ENCODE results near the gene TAF4B. TPM values are rescaled to one million over a fixed set of nuclear protein-coding genes. Genes with fewer than 3 reads are reported as not detected.

The TAF4B gene
- total RNA-seq, 1 donor from 2014 or later = 1.4 TPM

DNA sequence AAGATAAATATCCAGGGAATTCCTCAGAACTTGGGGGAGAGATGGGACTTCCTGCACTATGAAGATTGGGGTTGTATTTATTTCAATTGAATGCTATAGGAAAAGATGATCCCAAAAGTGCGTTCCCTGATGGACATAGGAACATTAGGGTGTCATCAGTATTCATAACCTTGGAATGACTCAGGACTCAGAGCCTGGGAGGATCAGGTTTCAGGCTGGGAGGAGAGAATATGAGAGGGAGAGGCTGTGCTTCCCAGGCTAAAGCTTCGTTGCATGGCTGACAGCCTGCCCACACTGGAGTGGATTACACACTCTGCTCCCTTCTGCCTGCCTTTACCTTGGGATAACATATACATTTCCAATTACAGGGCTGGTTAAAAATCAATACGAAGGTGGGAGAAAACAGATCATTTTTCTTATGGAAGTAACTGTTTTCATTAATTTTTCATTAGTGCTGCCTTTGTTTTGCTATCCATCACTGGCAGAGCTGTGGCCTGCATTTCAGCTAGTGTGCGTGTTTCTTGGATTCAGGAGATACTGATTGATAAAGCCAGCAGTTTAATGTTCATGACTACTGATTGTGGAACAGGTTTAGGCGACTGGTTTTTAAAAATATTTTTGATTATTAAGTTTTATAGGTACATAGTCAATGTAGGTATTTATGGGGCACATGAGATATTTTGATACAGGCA, 203.4 kb downstream of the TAF4B start:
- DNase-seq = peak; percentile 44
- Mint-ChIP-seq H3K4me3 (ENCODE audit: unreplicated experiment) (no peak overlapping the region), H3K27me3 (ENCODE audit: unreplicated experiment) (no peaks in the 10 kb centered on the region), H3K27ac (ENCODE audit: unreplicated experiment) (peak overlapping the region; percentile 82), H3K4me1 (ENCODE audit: low read depth, unreplicated experiment) (peaks cover 6% of the 10 kb centered on the region), H3K36me3 (ENCODE audit: unreplicated experiment) (no peaks in the 10 kb centered on the region), H3K9me3 (ENCODE audit: unreplicated experiment) (peaks cover 7% of the 10 kb centered on the region)
- TF ChIP-seq, protein P1, sequence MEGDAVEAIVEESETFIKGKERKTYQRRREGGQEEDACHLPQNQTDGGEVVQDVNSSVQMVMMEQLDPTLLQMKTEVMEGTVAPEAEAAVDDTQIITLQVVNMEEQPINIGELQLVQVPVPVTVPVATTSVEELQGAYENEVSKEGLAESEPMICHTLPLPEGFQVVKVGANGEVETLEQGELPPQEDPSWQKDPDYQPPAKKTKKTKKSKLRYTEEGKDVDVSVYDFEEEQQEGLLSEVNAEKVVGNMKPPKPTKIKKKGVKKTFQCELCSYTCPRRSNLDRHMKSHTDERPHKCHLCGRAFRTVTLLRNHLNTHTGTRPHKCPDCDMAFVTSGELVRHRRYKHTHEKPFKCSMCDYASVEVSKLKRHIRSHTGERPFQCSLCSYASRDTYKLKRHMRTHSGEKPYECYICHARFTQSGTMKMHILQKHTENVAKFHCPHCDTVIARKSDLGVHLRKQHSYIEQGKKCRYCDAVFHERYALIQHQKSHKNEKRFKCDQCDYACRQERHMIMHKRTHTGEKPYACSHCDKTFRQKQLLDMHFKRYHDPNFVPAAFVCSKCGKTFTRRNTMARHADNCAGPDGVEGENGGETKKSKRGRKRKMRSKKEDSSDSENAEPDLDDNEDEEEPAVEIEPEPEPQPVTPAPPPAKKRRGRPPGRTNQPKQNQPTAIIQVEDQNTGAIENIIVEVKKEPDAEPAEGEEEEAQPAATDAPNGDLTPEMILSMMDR (IDR thresholded peaks at IDR 0.05; ENCODE audit: partially characterized antibody, unreplicated experiment) = no peak

DNA sequence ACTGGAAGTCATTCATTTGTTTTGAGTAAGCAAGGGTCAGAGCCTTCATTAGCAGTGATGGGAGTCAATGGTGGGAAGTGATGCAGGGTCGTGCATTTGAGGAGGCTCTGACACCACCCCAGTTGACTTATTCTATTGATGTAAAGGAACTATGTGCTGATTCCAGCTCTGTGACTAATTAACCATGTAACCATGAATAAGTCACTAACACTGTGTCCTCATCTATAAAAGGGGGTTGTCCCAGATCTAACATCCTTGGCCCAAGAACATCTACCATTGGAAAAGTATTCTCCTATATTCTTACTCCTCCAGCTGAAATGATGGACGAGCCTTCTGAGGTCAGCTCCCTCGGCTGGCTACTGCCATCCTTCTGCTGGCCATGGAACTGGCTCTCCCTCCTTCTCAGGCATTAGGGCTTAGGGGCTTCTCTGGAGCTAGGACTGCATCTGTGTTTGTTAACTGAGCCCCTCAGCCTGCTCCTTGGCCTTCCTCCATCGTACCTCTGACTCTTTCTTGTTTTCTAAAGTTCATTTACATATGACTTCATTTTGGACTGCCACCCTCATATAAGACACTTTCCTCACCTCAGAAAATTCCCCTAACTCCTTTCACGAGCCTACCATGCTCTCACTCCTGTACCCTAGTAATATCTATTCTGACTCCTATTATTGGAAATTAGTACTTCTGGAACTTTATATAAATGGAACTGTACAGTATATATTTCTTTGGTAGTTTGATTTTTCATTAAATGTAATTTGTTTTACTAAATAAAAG, 206.6 kb downstream of the TAF4B start:
- no peaks in the 10 kb centered on the region for H3K36me3 Mint-ChIP-seq (ENCODE audit: unreplicated experiment)
- no peak overlapping the region for H3K27ac Mint-ChIP-seq (ENCODE audit: unreplicated experiment)
- no peak for DNase-seq
- peaks cover 6% of the 10 kb centered on the region for H3K4me1 Mint-ChIP-seq (ENCODE audit: low read depth, unreplicated experiment)
- H3K4me3 Mint-ChIP-seq (ENCODE audit: unreplicated experiment) = no peak overlapping the region
- peaks cover 7% of the 10 kb centered on the region for H3K9me3 Mint-ChIP-seq (ENCODE audit: unreplicated experiment)
- TF ChIP-seq, protein P1 (IDR thresholded peaks at IDR 0.05; ENCODE audit: partially characterized antibody, unreplicated experiment) = no peak
- H3K27me3 Mint-ChIP-seq (ENCODE audit: unreplicated experiment) = no peaks in the 10 kb centered on the region

DNA sequence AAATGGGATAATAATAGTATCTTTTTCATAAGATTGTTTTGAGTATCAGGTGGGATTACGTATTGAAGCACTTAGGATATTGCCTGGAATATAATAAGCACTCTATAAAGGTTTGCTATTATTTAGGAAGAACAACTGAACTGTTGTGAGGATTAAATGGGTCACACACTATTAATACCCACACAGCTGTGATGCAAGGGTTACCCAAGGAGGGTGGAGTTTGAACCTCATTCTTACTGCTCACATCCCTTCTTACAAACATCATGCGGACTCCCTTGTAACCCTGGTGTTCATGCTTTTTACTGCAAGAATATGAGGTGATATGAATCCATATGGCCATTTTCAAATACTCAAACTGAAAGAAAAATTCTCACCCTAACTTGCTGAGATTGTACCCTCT, 208.6 kb downstream of the TAF4B start:
- H3K27ac Mint-ChIP-seq (ENCODE audit: unreplicated experiment) = no peak overlapping the region
- H3K36me3 Mint-ChIP-seq (ENCODE audit: unreplicated experiment) = no peaks in the 10 kb centered on the region
- peaks cover 1% of the 10 kb centered on the region for H3K4me1 Mint-ChIP-seq (ENCODE audit: low read depth, unreplicated experiment)
- no peak for DNase-seq
- no peak overlapping the region for H3K4me3 Mint-ChIP-seq (ENCODE audit: unreplicated experiment)
- H3K27me3 Mint-ChIP-seq (ENCODE audit: unreplicated experiment) = no peaks in the 10 kb centered on the region
- peaks cover 4% of the 10 kb centered on the region for H3K9me3 Mint-ChIP-seq (ENCODE audit: unreplicated experiment)
- TF ChIP-seq, protein P1 (IDR thresholded peaks at IDR 0.05; ENCODE audit: partially characterized antibody, unreplicated experiment) = no peak

DNA sequence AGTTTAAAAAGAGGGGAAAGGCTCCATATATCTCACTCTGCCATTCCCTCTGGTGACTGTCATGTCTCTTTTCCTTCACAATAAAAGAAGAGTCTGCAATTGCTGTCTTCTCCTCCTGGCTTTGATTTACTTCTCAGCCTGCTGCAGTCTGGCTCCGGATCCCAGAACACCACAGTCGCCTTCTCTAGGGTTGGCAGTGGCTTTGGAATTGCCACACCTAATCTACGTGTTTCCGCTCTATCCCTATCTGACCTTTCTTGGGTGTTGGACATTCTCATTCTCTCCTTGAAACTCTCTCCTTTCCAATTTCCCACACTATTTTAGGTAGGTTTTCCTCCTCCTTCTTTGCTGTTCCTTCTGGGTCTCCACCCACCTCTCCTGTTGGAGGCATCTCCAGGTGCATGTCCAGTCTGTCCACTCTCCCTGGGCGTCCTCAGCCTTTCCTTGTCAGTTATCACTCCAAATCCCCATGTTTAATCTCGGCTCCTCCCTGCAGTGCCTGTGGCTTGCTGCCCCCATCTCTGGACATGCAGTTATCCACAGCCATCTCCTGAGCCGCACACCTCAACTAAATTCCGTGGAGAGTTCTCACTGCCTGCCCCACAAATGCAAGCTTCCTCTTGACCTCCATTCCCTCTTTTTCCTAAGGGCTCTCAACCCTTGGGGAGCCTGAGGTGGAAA, 209.3 kb downstream of the TAF4B start:
- H3K4me1 Mint-ChIP-seq (ENCODE audit: low read depth, unreplicated experiment) = no peaks in the 10 kb centered on the region
- TF ChIP-seq, protein P1 (IDR thresholded peaks at IDR 0.05; ENCODE audit: partially characterized antibody, unreplicated experiment) = no peak
- H3K4me3 Mint-ChIP-seq (ENCODE audit: unreplicated experiment) = no peak overlapping the region
- H3K27ac Mint-ChIP-seq (ENCODE audit: unreplicated experiment) = no peak overlapping the region
- H3K27me3 Mint-ChIP-seq (ENCODE audit: unreplicated experiment) = no peaks in the 10 kb centered on the region
- peaks cover 3% of the 10 kb centered on the region for H3K9me3 Mint-ChIP-seq (ENCODE audit: unreplicated experiment)
- no peak for DNase-seq
- H3K36me3 Mint-ChIP-seq (ENCODE audit: unreplicated experiment) = no peaks in the 10 kb centered on the region

All from glutamatergic neuron (in vitro differentiated cells).